Karpas-422 (cell line): Measurements from ENCODE around the gene DIPK1B. TPM values are rescaled to one million over a fixed set of nuclear protein-coding genes. Genes with fewer than 3 reads are reported as not detected.

Source experiments
- DNase-seq: peaks from one replicate; pipeline ENCODE4 v3.0.0-alpha.2; 2015
- H2AFZ ChIP-seq: fragments of 200-600 bp; sonication (generic); 2 replicates; pipeline ENCODE4 v1.6.1; 2014; ENCODE audit warnings: antibody characterized with exemption, low read length, mixed read lengths
- H3K27ac ChIP-seq: fragments of 200-600 bp; sonication (generic); 2 replicates; pipeline ENCODE4 v1.5.1; 2014; ENCODE audit warnings: mild to moderate bottlenecking, low read length, moderate library complexity
- H3K27me3 ChIP-seq: fragments of 200-600 bp; sonication (generic); 2 replicates; pipeline ENCODE4 v1.6.1; 2014; ENCODE audit warnings: low read length, mixed read lengths
- H3K36me3 ChIP-seq: fragments of 200-600 bp; sonication (generic); 2 replicates; pipeline ENCODE4 v1.6.1; 2014; ENCODE audit warnings: low read length, mixed read lengths; ENCODE audit not compliant: insufficient read depth
- H3K4me1 ChIP-seq: fragments of 200-600 bp; sonication (generic); 2 replicates; pipeline ENCODE4 v1.6.1; 2014; ENCODE audit warnings: mild to moderate bottlenecking, low read length, mixed read lengths
- H3K4me2 ChIP-seq: fragments of 200-600 bp; sonication (generic); 2 replicates; pipeline ENCODE4 v1.6.1; 2014; ENCODE audit warnings: low read length, low read depth, mild to moderate bottlenecking; ENCODE audit not compliant: poor library complexity, severe bottlenecking
- H3K4me3 ChIP-seq: fragments of 200-600 bp; sonication (generic); 2 replicates; pipeline ENCODE4 v1.5.1; 2014; ENCODE audit warnings: mild to moderate bottlenecking, antibody characterized with exemption, low read length, mixed read lengths
- H3K79me2 ChIP-seq: fragments of 200-600 bp; sonication (generic); 2 replicates; pipeline ENCODE4 v1.6.1; 2014; ENCODE audit warnings: mild to moderate bottlenecking, low read length, mixed read lengths
- H3K9ac ChIP-seq: fragments of 200-600 bp; sonication (generic); 2 replicates; pipeline ENCODE4 v1.6.0; 2014; ENCODE audit warnings: low read length
- H3K9me2 ChIP-seq: fragments of 200-600 bp; sonication (generic), shearing (Covaris generic); replicated peaks from 2 replicates; pipeline ENCODE4 v1.6.0; 2014; ENCODE audit warnings: mild to moderate bottlenecking, low read length, moderate library complexity; ENCODE audit not compliant: insufficient read depth
- H3K9me3 ChIP-seq: fragments of 300-700, 200-600 bp; sonication (generic); 2 replicates; pipeline ENCODE4 v1.6.1; 2014; ENCODE audit warnings: low read length, mixed read lengths
- H4K20me1 ChIP-seq: fragments of 200-600 bp; sonication (generic); 2 replicates; pipeline ENCODE4 v1.6.1; 2014; ENCODE audit warnings: mild to moderate bottlenecking, antibody characterized with exemption, low read length, low read depth; ENCODE audit not compliant: insufficient read depth
- total RNA-seq: library from RNA; depleted of rRNA; stranded (reverse); fragments of >200 nt; shearing (Covaris generic); gene quantifications from 2 replicates; pipeline ENCODE4 v1.2.3, GENCODE V29; 2014; ENCODE audit warnings: low replicate concordance

The DIPK1B gene
- total RNA-seq, 1 experiment from 2014 or later, result not detected

DNA sequence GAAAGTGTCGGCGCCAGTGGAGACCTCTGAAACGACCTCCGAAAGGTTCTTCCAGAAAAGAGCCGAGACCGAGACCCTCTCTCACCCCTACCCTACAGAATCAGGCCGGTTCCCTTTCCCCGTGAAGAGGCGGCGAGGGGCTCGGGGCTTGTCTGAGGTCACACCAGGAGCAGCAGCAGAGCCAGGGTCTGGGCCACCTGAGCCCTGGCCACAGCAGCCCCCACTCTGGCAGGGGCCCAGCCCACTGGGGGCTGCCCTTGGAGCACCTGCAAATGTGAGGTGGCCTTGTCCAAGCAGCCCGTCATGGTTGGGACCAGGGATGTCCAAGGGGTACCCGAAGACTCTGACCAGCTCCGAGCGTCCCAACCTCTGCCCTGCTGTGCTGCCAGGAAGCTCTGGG, 34.3 kb upstream of the DIPK1B start:
- Histone ChIP-seq H4K20me1 (0 out of 2 replicates have a peak, but pooled peaks cover 10% of the 10 kb centered on the region), H3K36me3 (no peaks in the 10 kb centered on the region), H3K4me3 (no peak overlapping the region), H3K9ac (no peak overlapping the region), H3K9me2 (no peaks in the 10 kb centered on the region), H3K79me2 (no peaks in the 10 kb centered on the region), H3K27ac (no peak overlapping the region), H3K9me3 (no peaks in the 10 kb centered on the region), H3K27me3 (no peaks in the 10 kb centered on the region), H2AFZ (no peak overlapping the region), H3K4me2 (no peak overlapping the region), H3K4me1 (no peaks in the 10 kb centered on the region)
- DNase-seq, result no peak

DNA sequence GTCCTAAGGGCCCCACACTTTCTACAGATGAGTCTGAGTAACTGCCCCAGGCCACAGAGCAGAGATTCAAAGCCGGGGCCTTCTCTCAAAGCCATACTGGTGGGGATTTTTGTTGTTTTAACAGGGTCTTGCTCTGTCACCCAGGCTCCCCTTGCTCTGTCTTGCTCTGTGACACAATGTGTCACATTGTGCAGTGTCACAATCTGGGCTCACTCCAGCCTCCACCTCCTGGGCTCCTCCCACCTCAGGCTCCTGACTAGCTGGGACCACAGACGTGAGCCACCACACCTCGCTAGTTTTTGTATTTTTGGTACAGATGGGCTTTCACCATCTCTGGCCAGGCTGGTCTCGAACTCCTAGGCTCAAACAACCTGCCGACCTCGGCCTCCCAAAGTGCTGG, 33.7 kb upstream of the DIPK1B start:
- no peak overlapping the region for H2AFZ ChIP-seq
- H3K27ac ChIP-seq, result no peak overlapping the region
- no peaks in the 10 kb centered on the region for H3K9me2 ChIP-seq
- H3K9me3 ChIP-seq, result no peaks in the 10 kb centered on the region
- no peaks in the 10 kb centered on the region for H3K36me3 ChIP-seq
- no peaks in the 10 kb centered on the region for H3K79me2 ChIP-seq
- H3K9ac ChIP-seq, result no peak overlapping the region
- H3K4me2 ChIP-seq, result no peak overlapping the region
- H3K4me3 ChIP-seq, result no peak overlapping the region
- no peaks in the 10 kb centered on the region for H3K27me3 ChIP-seq
- H3K4me1 ChIP-seq, result no peaks in the 10 kb centered on the region
- DNase-seq, result no peak
- 0 out of 2 replicates have a peak, but pooled peaks cover 14% of the 10 kb centered on the region for H4K20me1 ChIP-seq

DNA sequence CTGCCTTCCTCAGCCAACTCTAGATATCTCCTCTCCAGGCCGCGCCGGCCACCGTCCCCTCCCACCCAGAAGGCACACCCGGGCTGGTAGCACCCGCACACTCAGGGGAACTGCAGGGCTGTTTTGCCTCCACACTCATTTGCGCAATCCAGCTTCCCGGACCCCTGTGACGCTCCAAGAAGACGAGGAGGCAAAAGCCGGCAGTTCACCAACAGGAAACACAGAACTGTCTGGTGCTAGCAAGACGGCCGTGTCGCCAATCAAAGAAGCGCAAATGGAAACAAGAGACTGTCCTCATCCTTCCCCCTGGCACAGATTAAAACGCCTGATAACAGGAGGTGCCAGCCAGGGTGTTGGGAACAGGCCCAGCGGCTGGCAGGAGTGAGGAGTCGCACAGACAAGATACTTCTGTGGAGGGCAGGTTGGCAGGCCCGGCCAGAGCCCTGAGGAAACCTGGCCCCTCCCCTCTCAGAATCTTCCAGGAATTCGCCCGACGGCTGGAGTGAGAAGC, 32.9 kb upstream of the DIPK1B start:
- H3K36me3 ChIP-seq, result no peaks in the 10 kb centered on the region
- H3K4me1 ChIP-seq, result no peaks in the 10 kb centered on the region
- no peak overlapping the region for H3K9ac ChIP-seq
- H3K27ac ChIP-seq, result no peak overlapping the region
- H3K4me3 ChIP-seq, result no peak overlapping the region
- DNase-seq, result no peak
- H3K4me2 ChIP-seq, result no peak overlapping the region
- H2AFZ ChIP-seq, result no peak overlapping the region
- H3K27me3 ChIP-seq, result no peaks in the 10 kb centered on the region
- H3K79me2 ChIP-seq, result no peaks in the 10 kb centered on the region
- no peaks in the 10 kb centered on the region for H3K9me2 ChIP-seq
- 0 out of 2 replicates have a peak, but pooled peaks cover 14% of the 10 kb centered on the region for H4K20me1 ChIP-seq
- no peaks in the 10 kb centered on the region for H3K9me3 ChIP-seq

GRCh38 chr9:136681029-136681428, 31.3 kb upstream of the DIPK1B start:
- no peaks in the 10 kb centered on the region for H3K9me2 ChIP-seq
- no peak for DNase-seq
- peaks cover 6% of the 10 kb centered on the region for H3K4me1 ChIP-seq
- peaks cover 3% of the 10 kb centered on the region for H3K79me2 ChIP-seq
- no peaks in the 10 kb centered on the region for H3K36me3 ChIP-seq
- peaks cover 19% of the 10 kb centered on the region; the same call in 1 of the 2 replicates for H4K20me1 ChIP-seq
- no peak overlapping the region for H3K27ac ChIP-seq
- no peak overlapping the region for H3K4me2 ChIP-seq
- H3K9ac ChIP-seq, result no peak overlapping the region
- no peaks in the 10 kb centered on the region for H3K27me3 ChIP-seq
- H3K9me3 ChIP-seq, result no peaks in the 10 kb centered on the region
- H2AFZ ChIP-seq, result no peak overlapping the region
- H3K4me3 ChIP-seq, result no peak overlapping the region

DNA sequence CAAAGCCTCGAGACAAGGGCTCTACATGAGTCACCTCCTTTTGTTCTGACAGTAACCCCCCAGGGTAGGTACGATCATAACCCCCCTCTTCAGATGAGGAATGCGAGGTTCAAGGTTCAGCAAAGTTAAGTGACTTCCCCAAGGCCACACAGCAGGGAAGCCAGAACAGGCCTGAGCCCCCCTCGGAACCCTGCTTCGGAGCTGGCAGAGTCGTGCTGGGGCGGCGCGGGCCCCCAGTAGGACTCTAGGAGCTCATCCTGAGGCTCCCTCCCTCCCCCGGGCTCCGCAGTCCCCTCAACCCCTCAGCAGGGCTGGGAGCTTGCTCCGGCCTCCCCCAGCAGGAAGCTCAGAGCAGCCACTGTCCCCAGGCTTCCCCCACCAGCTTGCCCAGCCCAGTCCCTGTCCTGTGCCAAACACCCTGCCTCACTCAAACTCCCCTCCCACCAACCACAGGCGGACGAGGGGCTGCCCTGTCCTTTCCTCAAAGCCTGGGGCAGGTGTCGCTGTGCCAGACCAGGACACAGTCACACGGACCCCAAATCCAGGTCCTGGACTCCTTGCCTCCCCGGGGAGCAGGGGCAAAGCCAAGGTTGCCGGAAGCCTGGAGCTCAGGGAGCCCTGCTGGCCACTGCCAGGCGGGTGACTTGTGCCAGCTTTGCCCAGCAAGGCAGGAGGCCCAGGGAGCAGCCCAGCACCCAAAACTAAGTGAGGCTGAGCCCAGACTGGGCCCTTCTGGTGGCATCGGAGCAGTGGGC, 30.2 kb upstream of the DIPK1B start:
- no peaks in the 10 kb centered on the region for H3K9me2 ChIP-seq
- no peak overlapping the region for H3K9ac ChIP-seq
- no peak overlapping the region for H2AFZ ChIP-seq
- H3K4me2 ChIP-seq, result no peak overlapping the region
- H3K79me2 ChIP-seq, result peaks cover 7% of the 10 kb centered on the region
- no peaks in the 10 kb centered on the region for H3K9me3 ChIP-seq
- DNase-seq, result no peak
- peaks cover 11% of the 10 kb centered on the region for H3K4me1 ChIP-seq
- peaks cover 26% of the 10 kb centered on the region for H4K20me1 ChIP-seq
- H3K4me3 ChIP-seq, result no peak overlapping the region
- H3K36me3 ChIP-seq, result no peaks in the 10 kb centered on the region
- H3K27me3 ChIP-seq, result no peaks in the 10 kb centered on the region
- H3K27ac ChIP-seq, result no peak overlapping the region

- no peak overlapping the region for H3K4me2 ChIP-seq
- H3K79me2 ChIP-seq, result peaks cover 7% of the 10 kb centered on the region
- H3K27ac ChIP-seq, result no peak overlapping the region
- H4K20me1 ChIP-seq, result peaks cover 26% of the 10 kb centered on the region
- DNase-seq, result no peak
- no peaks in the 10 kb centered on the region for H3K9me2 ChIP-seq
- H3K9me3 ChIP-seq, result no peaks in the 10 kb centered on the region
- H3K4me1 ChIP-seq, result peaks cover 14% of the 10 kb centered on the region
- no peaks in the 10 kb centered on the region for H3K36me3 ChIP-seq
- no peak overlapping the region for H2AFZ ChIP-seq
- H3K9ac ChIP-seq, result no peak overlapping the region
- H3K4me3 ChIP-seq, result no peak overlapping the region
- H3K27me3 ChIP-seq, result no peaks in the 10 kb centered on the region
Measured at GRCh38 chr9:136682710-136683109, 29.7 kb upstream of the DIPK1B start.

GRCh38 chr9:136683173-136683745, 29.1 kb upstream of the DIPK1B start:
- H2AFZ ChIP-seq, result no peak overlapping the region
- no peaks in the 10 kb centered on the region for H3K9me3 ChIP-seq
- no peak overlapping the region for H3K9ac ChIP-seq
- no peak overlapping the region for H3K27ac ChIP-seq
- no peak overlapping the region for H3K4me2 ChIP-seq
- H3K4me3 ChIP-seq, result no peak overlapping the region
- peaks cover 26% of the 10 kb centered on the region for H4K20me1 ChIP-seq
- H3K36me3 ChIP-seq, result no peaks in the 10 kb centered on the region
- peaks cover 7% of the 10 kb centered on the region for H3K79me2 ChIP-seq
- no peaks in the 10 kb centered on the region for H3K27me3 ChIP-seq
- no peaks in the 10 kb centered on the region for H3K9me2 ChIP-seq
- peaks cover 14% of the 10 kb centered on the region for H3K4me1 ChIP-seq
- no peak for DNase-seq

DNA sequence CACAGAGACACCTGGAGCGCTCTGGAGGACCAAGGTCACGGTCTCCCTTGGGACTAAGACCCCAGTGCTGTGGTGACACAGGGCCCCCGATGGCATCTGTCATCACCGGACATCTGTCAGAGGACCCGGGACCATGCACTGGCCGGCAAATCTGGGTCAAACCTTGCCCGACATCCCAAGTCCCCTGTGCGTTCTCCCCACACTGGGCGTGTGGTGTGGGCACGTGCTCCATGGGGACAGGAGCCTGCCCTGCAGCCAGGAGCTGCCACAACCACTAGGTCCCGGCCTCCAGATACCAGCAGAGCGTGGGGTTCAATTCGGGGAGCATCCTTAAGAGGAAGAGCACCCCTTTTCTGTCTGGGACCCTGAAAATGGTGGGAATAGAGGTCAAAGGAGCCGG, 28.6 kb upstream of the DIPK1B start:
- Histone ChIP-seq H3K9ac (no peak overlapping the region), H3K9me2 (no peaks in the 10 kb centered on the region), H3K4me1 (peaks cover 14% of the 10 kb centered on the region), H2AFZ (no peak overlapping the region), H3K4me3 (no peak overlapping the region), H3K4me2 (no peak overlapping the region), H3K27ac (no peak overlapping the region), H3K27me3 (no peaks in the 10 kb centered on the region), H3K79me2 (peaks cover 7% of the 10 kb centered on the region), H3K36me3 (no peaks in the 10 kb centered on the region), H4K20me1 (peaks cover 22% of the 10 kb centered on the region), H3K9me3 (no peaks in the 10 kb centered on the region)
- no peak for DNase-seq
